Measurements from ENCODE around the gene MYMX.

GRCh38 chr6:44251576-44252524, 35.1 kb downstream of the MYMX start:
- TF ChIP-seq, protein P1, sequence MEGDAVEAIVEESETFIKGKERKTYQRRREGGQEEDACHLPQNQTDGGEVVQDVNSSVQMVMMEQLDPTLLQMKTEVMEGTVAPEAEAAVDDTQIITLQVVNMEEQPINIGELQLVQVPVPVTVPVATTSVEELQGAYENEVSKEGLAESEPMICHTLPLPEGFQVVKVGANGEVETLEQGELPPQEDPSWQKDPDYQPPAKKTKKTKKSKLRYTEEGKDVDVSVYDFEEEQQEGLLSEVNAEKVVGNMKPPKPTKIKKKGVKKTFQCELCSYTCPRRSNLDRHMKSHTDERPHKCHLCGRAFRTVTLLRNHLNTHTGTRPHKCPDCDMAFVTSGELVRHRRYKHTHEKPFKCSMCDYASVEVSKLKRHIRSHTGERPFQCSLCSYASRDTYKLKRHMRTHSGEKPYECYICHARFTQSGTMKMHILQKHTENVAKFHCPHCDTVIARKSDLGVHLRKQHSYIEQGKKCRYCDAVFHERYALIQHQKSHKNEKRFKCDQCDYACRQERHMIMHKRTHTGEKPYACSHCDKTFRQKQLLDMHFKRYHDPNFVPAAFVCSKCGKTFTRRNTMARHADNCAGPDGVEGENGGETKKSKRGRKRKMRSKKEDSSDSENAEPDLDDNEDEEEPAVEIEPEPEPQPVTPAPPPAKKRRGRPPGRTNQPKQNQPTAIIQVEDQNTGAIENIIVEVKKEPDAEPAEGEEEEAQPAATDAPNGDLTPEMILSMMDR (conservative IDR thresholded peaks at IDR 0.05; ENCODE audit: low read depth, low read length), result no peak
- TF ChIP-seq EZH2 (IDR thresholded peaks at IDR 0.05; ENCODE audit: low read length, unreplicated experiment), result no peak
- no peak for TF ChIP-seq EZH2phosphoT487 (IDR thresholded peaks at IDR 0.05; ENCODE audit: borderline replicate concordance, low read length)

Measured in PC-3 (cell line).